HG03521 (cell line): ENCODE measurements around the gene ATAT1.
"Not testable (repeated sequence)": the region's sequence is repeated elsewhere in the genome, so short reads cannot be mapped to it uniquely, and the experiment has no call there.

ENCODE experiments used
- ATAC-seq: cut with Tn5 transposase; IDR thresholded peaks from one replicate; pipeline ENCODE4 v1.9.1; 2021; ENCODE audit warnings: mild to moderate bottlenecking, moderate library complexity; ENCODE audit not compliant: unreplicated experiment

The ATAT1 gene

DNA sequence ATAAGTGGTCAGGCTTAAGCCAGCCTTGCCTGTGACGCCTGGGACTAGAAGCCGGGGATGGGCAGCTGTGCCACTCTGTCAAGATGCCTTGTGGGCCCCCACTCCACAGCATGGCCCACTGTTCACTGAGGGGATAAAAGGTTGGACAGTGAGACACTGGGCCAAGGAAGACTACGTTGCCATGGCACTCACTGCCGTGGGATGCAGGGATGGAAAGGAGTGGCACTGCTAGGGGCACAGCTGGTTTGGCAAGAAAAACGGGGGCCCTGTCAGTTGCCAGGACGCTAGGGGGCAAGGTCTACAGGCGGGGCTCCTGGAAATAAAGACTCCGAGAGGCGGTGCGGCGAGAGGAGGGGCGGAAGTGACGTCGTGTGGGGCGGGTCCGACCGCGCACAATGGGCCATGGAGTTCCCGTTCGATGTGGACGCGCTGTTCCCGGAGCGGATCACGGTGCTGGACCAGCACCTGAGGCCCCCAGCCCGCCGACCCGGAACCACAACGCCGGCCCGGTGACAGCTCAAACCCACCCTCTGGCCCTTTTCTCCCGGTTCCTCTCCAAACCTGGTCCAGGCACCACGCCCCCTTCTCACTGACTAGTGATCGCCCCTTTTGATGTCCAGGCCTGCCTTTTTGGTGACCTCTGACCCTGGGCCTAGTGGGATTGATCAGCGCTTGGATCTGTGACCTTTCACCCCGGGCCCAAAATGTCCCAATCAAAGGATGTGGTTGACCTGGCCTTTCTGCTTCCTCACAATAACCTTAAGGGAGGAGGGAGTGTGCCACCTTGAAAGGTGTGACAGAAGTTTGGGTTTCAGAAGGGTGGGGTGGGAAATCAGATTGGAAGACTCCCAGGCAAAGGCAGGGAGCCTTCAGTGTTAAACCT is at the start of gene ATAT1:
Gene ATAT1 (plus strand): TSS at position 391 of the 883 bp plus-strand sequence.
- peak; percentile 77 for ATAC-seq

DNA sequence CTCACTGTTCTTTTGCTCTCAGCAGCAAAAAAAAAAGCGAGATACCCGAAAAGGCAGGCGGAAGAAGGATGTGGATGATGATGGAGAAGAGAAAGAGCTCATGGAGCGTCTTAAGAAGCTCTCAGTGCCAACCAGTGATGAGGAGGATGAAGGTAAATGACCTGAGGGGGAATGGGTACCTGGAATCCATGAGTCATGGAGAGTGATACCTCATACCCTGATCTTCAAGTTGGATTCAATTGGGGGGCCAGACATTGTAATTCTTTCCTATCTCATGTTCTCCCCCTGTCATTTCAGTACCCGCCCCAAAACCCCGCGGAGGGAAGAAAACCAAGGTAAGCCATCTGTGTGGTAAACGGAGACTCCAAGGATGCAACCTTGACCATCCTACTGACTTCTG is 48.6 kb upstream of the ATAT1 start:
- ATAC-seq, result no peak

- ATAC-seq, result no peak
These were observed 42.8 kb upstream of the ATAT1 start for GRCh38 chr6:30583921-30584320.

- ATAC-seq, result no peak
These were observed 36.8 kb upstream of the ATAT1 start for GRCh38 chr6:30589754-30590358.

DNA sequence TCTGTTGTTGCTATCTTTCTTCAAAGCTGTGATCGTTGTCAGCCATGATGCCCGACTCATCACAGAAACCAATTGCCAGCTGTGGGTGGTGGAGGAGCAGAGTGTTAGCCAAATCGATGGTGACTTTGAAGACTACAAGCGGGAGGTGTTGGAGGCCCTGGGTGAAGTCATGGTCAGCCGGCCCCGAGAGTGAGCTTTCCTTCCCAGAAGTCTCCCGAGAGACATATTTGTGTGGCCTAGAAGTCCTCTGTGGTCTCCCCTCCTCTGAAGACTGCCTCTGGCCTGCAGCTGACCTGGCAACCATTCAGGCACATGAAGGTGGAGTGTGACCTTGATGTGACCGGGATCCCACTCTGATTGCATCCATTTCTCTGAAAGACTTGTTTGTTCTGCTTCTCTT is 36.2 kb upstream of the ATAT1 start:
- ATAC-seq, result no peak

DNA sequence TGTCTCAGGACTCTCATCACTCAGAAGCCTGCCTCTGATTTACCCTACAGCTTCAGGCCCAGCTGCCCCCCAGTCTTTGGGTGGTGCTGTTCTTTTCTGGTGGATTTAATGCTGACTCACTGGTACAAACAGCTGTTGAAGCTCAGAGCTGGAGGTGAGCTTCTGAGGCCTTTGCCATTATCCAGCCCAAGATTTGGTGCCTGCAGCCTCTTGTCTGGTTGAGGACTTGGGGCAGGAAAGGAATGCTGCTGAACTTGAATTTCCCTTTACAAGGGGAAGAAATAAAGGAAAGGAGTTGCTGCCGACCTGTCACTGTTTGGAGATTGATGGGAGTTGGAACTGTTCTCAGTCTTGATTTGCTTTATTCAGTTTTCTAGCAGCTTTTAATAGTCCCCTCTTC is 35.7 kb upstream of the ATAT1 start:
- ATAC-seq, result no peak

- ATAC-seq, result no peak
These were observed 34.4 kb upstream of the ATAT1 start for GRCh38 chr6:30592287-30592686.

DNA sequence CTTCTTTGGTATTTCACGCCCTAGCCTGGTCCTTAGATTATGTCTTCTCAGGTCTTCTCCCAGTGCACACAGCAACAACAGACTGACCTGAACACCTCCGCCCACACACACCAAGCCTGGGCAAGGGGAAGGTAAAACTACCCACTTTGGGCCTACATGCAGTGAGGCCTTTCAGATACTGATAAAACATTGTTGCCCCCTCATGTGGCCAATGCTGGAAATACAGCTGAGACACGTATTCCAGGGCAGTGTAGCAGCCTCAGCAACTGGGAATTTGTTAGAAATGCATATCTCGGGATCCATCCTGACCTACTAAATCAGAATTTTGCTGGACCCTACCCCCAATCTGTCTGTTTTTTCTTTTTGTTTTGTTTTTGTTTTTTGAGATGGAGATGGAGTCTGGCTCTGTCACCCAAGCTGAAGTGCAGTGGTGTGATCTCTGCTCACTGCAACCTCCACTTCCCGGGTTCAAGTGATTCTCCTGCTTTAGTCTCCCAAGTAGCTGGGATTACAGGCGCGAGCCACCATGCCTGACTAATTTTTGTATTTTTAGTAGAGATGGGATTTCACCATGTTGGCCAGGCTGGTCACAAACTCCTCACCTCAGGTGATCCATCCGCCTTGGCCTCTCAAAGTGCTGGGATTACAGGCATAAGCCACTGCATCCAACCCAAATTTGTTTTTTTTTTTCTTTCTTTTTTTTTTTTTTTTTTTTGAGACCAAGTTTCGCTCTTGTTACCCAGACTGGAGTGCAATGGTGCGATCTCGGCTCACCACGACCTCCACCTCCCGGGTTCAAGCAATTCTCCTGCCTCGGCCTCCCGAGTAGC is 29.1 kb upstream of the ATAT1 start:
- not testable (repeated sequence) for ATAC-seq

- ATAC-seq, result no peak
These were observed 27.6 kb upstream of the ATAT1 start for GRCh38 chr6:30598912-30599624.

- ATAC-seq, result no peak
These were observed 26.9 kb upstream of the ATAT1 start for GRCh38 chr6:30599625-30600324.

GRCh38 chr6:30600451-30600961 is 26.2 kb upstream of the ATAT1 start:
- no peak for ATAC-seq

DNA sequence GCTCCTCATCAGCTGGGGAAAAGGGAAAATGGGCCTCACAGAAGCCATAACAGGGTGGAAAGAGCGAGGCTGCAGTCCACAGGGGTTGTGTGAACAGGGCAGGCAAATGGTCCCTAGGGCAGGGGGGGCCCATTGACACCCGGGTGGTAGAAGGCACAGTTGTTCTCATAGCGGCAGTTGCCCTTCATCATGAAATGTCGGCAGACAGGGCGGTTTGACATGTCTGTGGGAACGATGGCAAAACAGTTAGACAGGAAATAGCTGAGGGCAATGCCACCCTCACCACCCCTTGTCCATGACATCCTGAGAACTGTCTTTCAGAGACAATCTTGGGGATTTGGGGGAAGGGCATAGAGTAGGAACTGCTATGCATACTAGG is 25.2 kb upstream of the ATAT1 start:
- ATAC-seq, result no peak

DNA sequence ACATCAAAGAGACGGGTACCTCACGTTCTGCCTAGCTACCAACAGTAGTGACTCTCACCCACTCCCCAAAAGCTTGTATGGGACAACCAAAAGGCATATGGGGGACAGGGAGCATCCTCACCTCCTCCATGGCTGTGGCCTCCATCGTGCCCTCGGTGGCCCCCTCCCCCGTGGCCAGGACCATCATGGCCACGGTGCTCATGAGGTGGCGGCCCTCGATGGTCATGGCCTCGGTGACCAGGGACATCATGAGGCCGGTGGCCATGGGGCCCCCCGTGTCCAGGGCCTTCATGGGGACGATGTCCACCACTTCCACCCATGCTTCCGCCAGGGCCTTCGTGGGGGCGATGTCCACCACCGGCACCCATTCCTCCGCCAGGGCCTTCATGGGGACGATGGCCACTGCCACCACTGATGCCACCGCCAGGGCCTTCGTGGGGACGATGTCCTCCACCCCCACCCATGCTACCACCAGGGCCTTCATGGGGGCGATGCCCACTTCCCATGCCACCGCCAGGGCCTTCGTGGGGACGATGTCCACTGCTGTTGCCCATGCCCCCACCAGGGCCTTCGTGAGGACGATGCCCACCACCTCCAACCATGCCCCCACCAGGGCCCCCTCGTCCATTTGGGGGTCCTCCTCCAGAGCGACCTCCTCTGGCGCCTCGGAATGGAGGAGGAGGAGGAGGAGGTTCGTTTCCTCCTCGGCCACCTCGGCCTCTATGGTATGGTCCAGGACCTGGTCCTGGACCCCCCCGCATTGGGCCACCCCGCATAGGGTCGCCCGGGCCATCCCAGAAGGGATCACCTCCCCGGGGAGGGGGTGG is 24.6 kb upstream of the ATAT1 start:
- ATAC-seq, result no peak

DNA sequence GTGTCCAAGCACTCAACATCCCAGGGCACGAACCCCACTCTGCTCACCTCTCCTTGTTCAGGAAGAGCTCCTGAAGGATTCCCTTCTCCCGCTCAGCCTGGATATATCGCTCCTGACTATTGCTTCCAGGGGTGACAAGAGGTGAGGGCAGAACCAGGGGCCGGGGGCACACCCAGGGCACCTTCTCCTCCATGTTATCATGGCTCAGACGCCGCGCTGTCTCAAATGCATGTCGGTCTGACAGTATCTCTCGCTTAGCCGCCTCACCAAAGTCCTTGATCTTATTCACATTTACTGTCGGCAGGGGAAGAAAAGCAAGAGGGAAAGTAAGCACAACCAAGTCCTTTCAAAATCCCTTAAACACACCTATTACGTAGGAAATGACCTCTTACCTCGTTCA is 22.7 kb upstream of the ATAT1 start:
- no peak for ATAC-seq

- no peak for ATAC-seq
These were observed 16.6 kb upstream of the ATAT1 start for GRCh38 chr6:30610065-30610464.

DNA sequence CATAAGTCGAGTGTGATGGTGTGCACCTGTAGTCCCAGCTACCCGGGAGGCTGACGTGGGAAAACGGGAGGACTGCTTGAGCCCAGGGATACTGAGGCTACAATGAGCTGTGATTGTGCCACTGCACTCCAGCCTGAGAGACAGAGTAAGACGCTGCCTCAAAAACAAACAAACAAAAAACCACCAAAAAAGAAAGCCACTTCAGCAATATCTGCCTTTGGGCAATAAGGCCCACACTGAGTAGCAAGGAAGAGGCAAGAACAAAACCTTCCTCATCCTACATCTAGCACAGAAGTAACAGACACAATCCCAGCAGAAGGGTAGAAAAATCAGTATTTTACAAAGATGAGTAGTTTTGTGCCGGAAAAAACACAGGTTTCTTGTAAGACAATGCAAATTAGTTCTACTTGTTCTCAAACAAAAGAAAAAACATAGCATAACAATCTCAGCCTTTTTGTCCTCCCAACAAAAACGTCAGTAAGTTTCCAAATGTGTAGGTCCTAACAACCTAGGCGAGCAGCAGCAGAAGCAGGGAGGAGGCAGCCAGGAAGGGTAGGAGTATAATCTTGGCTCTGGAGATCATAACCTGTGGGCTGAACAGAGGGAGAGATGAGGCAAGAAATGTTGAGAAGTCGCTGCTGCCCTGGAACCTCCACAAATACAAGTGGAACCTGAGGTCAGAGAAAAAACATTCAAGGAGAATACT is 15.4 kb upstream of the ATAT1 start:
- ATAC-seq, result no peak

DNA sequence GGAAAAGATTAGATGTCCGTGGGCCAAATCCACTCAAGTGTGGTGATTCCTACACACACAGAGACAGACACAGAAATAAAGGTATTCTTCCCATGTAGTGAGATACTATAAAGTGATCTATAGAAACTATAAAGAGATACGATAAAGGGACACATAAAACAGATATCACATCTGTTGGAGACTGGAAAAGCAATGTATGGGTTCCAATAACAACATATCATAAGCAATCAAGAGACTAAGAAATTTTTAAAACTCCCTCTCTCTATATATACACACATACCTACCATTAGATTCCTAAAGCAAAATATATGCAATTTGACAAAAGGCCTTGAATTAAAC is 14.8 kb upstream of the ATAT1 start:
- ATAC-seq, result no peak

DNA sequence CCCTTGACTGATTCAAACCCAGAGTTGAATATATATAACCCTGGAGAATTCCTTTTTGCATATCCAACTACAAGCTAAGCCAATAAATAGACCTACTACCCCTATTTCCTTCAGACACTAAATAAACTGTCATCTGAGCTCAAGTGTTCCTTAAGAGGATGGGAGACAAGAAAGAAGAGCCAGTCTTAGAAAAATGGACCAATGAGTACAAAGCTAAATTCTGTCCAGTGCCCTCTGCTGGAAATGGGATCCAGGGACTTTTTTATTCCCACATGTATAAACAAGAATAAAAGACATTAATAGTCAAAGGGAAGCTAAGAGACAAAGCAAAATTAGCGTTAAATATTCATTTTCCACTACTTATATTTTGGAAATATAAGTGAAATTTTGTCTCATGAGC is 14.5 kb upstream of the ATAT1 start:
- no peak for ATAC-seq
